NCI-H524 (cell line): Measurements from ENCODE around the gene ZNF581.

ENCODE experiments used
- DNase-seq, 2 experiments: peaks; one replicate each; lab custom pipeline; 2025; lab: John Stamatoyannopoulos, UW

ZNF581 gene

DNA sequence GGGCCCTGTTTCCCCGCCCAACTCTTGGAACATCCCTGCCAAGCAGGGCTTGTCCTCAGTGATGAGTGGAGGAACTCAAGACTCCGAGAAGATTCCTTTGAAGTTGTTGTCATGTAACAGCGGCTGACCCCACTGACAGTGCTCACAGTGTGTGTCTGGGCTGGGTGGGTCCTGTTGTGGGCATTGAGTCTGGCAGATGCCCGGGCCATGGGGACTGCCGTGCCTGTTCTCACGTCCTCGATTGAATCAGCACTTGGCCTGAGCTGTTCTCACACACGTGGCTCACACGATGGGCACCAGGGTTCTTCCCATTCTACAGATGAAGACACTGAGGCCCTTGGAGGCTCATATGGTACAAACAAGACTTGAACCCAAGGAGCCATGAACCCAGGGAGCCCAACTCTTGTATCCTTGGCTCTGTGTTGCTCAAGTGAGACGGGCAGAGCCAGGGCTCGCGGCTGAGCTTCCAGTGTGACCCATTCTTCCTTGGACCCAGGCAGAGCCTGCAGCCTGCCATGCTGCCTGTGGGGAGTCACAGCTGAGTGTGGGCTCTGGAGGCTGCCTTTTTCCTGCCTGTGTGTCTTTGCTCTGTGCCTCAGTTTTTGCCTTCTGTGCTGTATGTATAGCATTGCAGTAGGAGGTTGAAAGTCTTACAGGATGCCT is 23.0 kb downstream of the ZNF581 start:
- DNase-seq, result no peak

- no peak for DNase-seq
Measured at GRCh38 chr19:55667006-55667381, 23.5 kb downstream of the ZNF581 start.

DNA sequence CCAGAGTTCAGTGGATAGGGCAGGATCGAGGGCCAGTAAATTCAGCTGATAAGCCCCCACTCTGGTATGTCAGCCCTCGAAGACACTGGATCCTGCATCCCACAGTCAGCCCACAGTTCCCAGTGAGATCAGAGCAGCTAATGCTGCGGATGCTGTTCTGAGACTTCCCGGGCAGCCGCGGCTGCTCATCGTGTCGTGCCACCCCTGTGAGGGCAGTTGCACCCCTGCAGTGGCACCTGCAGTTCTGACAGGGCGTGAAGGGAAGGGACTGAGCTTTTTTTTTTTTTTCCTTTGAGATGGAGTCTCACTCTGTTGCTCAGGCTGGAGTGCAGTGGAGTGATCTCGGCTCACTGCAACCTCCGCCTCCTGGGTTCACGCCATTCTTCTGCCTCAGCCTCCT is 24.1 kb downstream of the ZNF581 start:
- no peak for DNase-seq

- DNase-seq, result no peak
Measured at GRCh38 chr19:55667958-55668357, 24.5 kb downstream of the ZNF581 start.

DNA sequence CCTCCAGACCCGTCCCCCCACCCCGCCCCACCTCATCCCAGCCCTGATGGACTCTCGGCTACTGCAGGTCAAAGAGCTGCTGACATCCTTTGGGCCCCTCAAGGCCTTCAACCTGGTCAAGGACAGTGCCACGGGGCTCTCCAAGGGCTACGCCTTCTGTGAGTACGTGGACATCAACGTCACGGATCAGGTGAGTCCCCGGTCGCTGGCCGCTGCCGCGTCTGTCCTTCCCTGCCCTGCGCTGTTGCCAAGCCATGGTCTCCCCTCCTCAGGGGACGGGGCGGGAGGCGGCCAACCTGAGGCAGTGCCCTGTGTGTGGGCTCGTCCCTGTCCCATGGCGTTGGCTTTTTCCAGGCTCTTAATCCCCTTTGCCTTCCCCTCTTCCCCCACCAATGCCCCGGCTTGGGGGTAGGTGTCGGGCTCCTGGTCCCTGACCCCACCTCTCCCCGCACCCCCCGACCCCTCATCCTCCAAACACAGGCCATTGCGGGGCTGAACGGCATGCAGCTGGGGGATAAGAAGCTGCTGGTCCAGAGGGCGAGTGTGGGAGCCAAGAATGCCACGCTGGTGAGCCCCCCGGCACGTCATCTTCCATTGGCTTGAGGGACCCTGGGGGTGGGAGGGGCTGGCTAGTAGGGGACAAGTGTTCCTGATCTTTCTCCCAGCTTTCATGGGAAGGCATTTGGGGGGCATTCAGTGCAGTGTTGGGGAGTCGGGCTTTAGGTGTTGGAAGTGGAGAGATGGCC is 25.3 kb downstream of the ZNF581 start:
- DNase-seq, result no peak

- DNase-seq, result no peak
Measured at GRCh38 chr19:55669418-55670279, 26.2 kb downstream of the ZNF581 start.

- DNase-seq, result no peak
Measured at GRCh38 chr19:55670280-55671053, 27.0 kb downstream of the ZNF581 start.

GRCh38 chr19:55671054-55671378 is 27.6 kb downstream of the ZNF581 start:
- DNase-seq, result no peak

DNA sequence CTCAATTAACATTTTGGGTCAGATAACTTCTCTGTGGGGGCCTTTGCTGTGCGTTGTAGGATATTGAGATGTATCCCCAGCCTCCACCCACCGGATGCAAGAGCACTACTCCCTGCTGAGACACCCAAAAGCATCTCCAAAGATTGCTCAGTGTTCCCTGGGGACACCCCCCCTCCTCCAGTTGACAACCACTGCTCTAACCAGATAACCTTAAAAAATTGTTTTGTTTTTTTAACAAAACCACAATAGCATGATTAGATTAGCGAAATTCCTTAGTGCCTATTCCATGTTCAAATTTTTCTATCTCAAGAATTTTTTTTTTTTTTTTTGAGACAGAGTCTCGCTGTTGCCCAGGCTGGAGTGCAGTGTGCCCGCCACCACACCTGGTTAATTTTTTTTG is 29.0 kb downstream of the ZNF581 start:
- no peak for DNase-seq

GRCh38 chr19:55673465-55673864 is 30.0 kb downstream of the ZNF581 start:
- DNase-seq, result no peak

GRCh38 chr19:55673889-55674288 is 30.4 kb downstream of the ZNF581 start:
- no peak for DNase-seq

DNA sequence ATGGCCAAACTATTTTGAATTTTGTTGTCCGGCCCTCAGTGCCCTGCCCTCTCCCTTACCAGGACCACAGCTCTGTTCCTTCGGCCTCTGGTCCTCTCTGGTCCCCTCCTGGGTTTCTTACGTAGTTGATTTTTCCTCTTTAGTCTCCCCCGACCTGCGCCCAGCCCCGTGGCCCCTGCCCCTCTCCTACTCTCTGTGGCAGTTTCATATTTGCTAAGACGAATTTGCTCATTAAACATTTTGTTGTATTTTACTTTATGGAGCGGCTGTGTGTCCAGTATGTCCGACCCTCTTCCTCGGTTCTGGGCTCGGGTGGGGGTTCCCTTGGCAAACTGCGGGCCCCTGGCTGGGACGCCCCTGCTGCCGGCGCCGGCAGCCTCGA is 31.0 kb downstream of the ZNF581 start:
- no peak for DNase-seq

GRCh38 chr19:55674841-55675660 is 31.6 kb downstream of the ZNF581 start, which contains the start of gene EPN1:
Gene EPN1 (plus strand): TSS chr19:55675226. CDS start chr19:55678628, 3,402 bp downstream.
- peak; percentile 94 to 97 for DNase-seq

DNA sequence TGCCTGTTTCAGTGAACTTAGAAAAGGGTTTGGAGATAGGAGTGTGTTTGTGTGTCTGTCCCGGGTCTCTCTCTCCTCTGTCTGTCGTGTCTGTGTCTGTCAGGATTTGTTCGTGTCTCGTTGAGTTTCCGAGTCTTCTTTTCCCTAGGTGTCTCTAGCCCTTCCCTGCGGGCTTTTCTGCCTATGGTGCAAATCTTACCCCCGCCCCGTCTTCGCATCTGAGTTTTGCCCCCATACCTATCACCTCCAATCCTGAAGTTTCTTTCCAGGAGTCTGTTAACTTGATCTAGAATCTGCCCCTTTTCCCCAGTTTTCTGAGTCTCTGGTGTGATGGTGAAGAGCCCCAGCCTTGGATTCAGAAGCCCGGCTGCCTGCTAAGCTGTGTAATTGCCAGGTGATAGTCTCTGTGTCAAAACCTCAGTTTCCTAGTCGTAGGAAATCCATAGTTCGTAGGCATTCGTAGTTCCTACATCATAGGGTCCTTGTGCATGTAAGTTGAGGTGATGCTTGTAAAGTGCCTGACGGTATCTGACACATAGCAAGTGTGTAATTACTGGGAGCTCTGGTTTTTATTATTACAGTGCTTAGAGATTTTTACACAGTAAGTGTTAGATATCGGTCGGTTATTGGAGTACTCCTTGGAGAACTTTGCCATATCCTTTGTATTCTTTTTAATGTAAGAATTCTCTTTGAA is 32.4 kb downstream of the ZNF581 start:
- DNase-seq, result no peak

- DNase-seq, result no peak
Measured at GRCh38 chr19:55676383-55676782, 32.9 kb downstream of the ZNF581 start.

GRCh38 chr19:55676889-55677505 is 33.5 kb downstream of the ZNF581 start:
- DNase-seq, result no peak

GRCh38 chr19:55677572-55678028 is 34.2 kb downstream of the ZNF581 start:
- no peak for DNase-seq

DNA sequence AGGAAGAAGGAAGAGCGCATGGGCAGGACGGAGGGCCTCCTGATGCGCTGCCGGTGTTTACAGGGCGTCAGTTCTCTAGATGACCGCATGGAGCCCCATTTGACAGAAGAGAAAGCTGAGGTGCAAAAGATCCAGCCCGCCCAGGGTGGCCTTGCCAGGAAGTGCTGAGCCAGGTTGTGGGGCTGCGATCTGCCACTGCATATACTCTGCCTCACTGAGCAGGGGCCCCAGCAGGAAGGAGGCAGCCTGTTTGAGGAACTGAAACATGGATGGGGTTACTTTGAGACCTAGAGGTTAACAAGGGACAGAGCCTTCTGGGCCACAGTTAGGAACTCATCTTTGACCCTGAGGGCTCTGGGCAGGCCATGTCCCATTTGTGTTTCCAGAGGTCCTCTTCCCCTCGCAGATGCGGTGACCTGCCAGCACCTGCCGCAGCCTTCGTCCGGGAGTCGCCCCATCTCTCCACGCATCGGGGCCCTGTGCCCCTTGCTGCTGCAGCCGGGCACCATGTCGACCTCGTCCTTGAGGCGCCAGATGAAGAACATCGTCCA is 34.7 kb downstream of the ZNF581 start:
- no peak for DNase-seq

GRCh38 chr19:55679343-55680257 is 36.2 kb downstream of the ZNF581 start:
- DNase-seq, result no peak
